Stimulated activated naive CD8-positive, alpha-beta T cell treated with anti-CD3 and anti-CD28 coated beads, Interleukin-15, Interleukin-2, amounts not matched to agents 100 U/mL and 50 U/mL, for 24 hours (primary cell): ENCODE results near the gene VIPR1.

Experiments
- ATAC-seq: fragments of 150-1000 bp; cut with Tn5 transposase; one replicate; pipeline ENCODE4 v1.10.0; 2021
- DNase-seq: peaks from one replicate; pipeline ENCODE4 v3.0.0; 2021

Gene VIPR1

GRCh38 chr3:42502429-42503250, at the start of gene VIPR1:
TSS of gene VIPR1 (plus strand) at chr3:42502643. CDS start at chr3:42502736, 93 bp downstream.
- DNase-seq (peak; percentile 91), ATAC-seq (peak; percentile 95)

GRCh38 chr3:42456211-42456610, 46.2 kb upstream of the VIPR1 start:
- no peak for DNase-seq
- no peak for ATAC-seq

- ATAC-seq (no peak), DNase-seq (no peak)
Observed at GRCh38 chr3:42459151-42459550, 43.3 kb upstream of the VIPR1 start.

- DNase-seq, result no peak
- no peak for ATAC-seq
Observed at GRCh38 chr3:42461762-42462161, 40.7 kb upstream of the VIPR1 start.

- no peak for ATAC-seq
- DNase-seq, result no peak
Observed at GRCh38 chr3:42463093-42463492, 39.4 kb upstream of the VIPR1 start.

GRCh38 chr3:42468111-42468510, 34.3 kb upstream of the VIPR1 start:
- ATAC-seq (no peak), DNase-seq (no peak)

- no peak for ATAC-seq
- DNase-seq, result no peak
Observed at GRCh38 chr3:42472555-42472954, 29.9 kb upstream of the VIPR1 start.

- no peak for ATAC-seq
Observed at GRCh38 chr3:42473083-42473932, 29.1 kb upstream of the VIPR1 start.

GRCh38 chr3:42476225-42477125, 26.0 kb upstream of the VIPR1 start:
- no peak for DNase-seq

More at GRCh38 chr3:42473083-42473932, 29.1 kb upstream of the VIPR1 start:
- no peak for DNase-seq

GRCh38 chr3:42477696-42478095, 24.7 kb upstream of the VIPR1 start:
- no peak for DNase-seq
- no peak for ATAC-seq

More at GRCh38 chr3:42476225-42477125, 26.0 kb upstream of the VIPR1 start:
- no peak for ATAC-seq

- no peak for ATAC-seq
- no peak for DNase-seq
Observed at GRCh38 chr3:42478830-42479229, 23.6 kb upstream of the VIPR1 start.

GRCh38 chr3:42486814-42487565, 15.5 kb upstream of the VIPR1 start:
- no peak for ATAC-seq
- DNase-seq, result no peak

GRCh38 chr3:42488687-42489086, 13.8 kb upstream of the VIPR1 start:
- ATAC-seq, result no peak
- no peak for DNase-seq

- no peak for ATAC-seq
- DNase-seq, result no peak
Observed at GRCh38 chr3:42489116-42489936, 13.1 kb upstream of the VIPR1 start.

GRCh38 chr3:42489937-42490227, 12.6 kb upstream of the VIPR1 start:
- no peak for ATAC-seq
- no peak for DNase-seq

GRCh38 chr3:42490243-42490642, 12.2 kb upstream of the VIPR1 start:
- ATAC-seq, result no peak
- DNase-seq, result no peak

GRCh38 chr3:42491881-42492507, 10.4 kb upstream of the VIPR1 start:
- no peak for DNase-seq
- ATAC-seq, result no peak

- ATAC-seq, result no peak
- no peak for DNase-seq
Observed at GRCh38 chr3:42492508-42493080, 9.8 kb upstream of the VIPR1 start.

GRCh38 chr3:42493126-42493797, 9.2 kb upstream of the VIPR1 start:
- no peak for ATAC-seq

More at GRCh38 chr3:42493126-42493797, 9.2 kb upstream of the VIPR1 start:
- no peak for DNase-seq
